Stimulated activated CD8-positive, alpha-beta memory T cell treated with anti-CD3 and anti-CD28 coated beads, Interleukin-15, amount 100 ng/mL, for 24 hours (primary cell): ENCODE data around the gene ZNF512.

ENCODE experiments used
- DNase-seq: peaks from one replicate; pipeline ENCODE4 v3.0.0-alpha.2; 2020; ENCODE audit warnings: low read depth

The ZNF512 gene

GRCh38 chr2:27634291-27634690 is 51.4 kb downstream of the ZNF512 start:
- no peak for DNase-seq

- DNase-seq = no peak
These were observed 53.9 kb downstream of the ZNF512 start for GRCh38 chr2:27636766-27637165.

- no peak for DNase-seq
These were observed 55.3 kb downstream of the ZNF512 start for GRCh38 chr2:27638037-27638637.

- DNase-seq = no peak
These were observed 55.9 kb downstream of the ZNF512 start for GRCh38 chr2:27638709-27639108.

GRCh38 chr2:27640722-27641245 is 57.9 kb downstream of the ZNF512 start:
- no peak for DNase-seq

- no peak for DNase-seq
These were observed 62.4 kb downstream of the ZNF512 start for GRCh38 chr2:27645197-27645596.

- no peak for DNase-seq
These were observed 64.4 kb downstream of the ZNF512 start for GRCh38 chr2:27647289-27647688.

GRCh38 chr2:27647737-27648136 is 64.9 kb downstream of the ZNF512 start:
- DNase-seq = no peak

GRCh38 chr2:27651056-27651455 is 68.2 kb downstream of the ZNF512 start:
- DNase-seq = no peak

GRCh38 chr2:27652341-27652740 is 69.5 kb downstream of the ZNF512 start:
- DNase-seq = no peak

GRCh38 chr2:27652790-27653189 is 69.9 kb downstream of the ZNF512 start:
- no peak for DNase-seq

- DNase-seq = no peak
These were observed 70.6 kb downstream of the ZNF512 start for GRCh38 chr2:27653397-27653796.

GRCh38 chr2:27655155-27655951 is 72.5 kb downstream of the ZNF512 start:
- no peak for DNase-seq

- DNase-seq = no peak
These were observed 78.5 kb downstream of the ZNF512 start for GRCh38 chr2:27661371-27661770.

- DNase-seq = peak; percentile 50
These were observed 80.7 kb downstream of the ZNF512 start, which contains the start of the genes SLC4A1AP and SUPT7L for GRCh38 chr2:27663285-27664153. Gene SLC4A1AP, plus strand, starts transcription at chr2:27663889. Its CDS starts 26 bp downstream, at chr2:27663915. Gene SUPT7L, minus strand, starts transcription at chr2:27663614. Its CDS starts 1,422 bp downstream, at chr2:27662192.

GRCh38 chr2:27664154-27664574 is 81.3 kb downstream of the ZNF512 start:
- no peak for DNase-seq

GRCh38 chr2:27664622-27665363 is 82.0 kb downstream of the ZNF512 start:
- DNase-seq = no peak

GRCh38 chr2:27667446-27667845 is 84.6 kb downstream of the ZNF512 start:
- DNase-seq = no peak

GRCh38 chr2:27671235-27671634 is 88.4 kb downstream of the ZNF512 start:
- no peak for DNase-seq
